ENCODE data around the gene MME. TPM values are rescaled to one million over a fixed set of nuclear protein-coding genes. Genes with fewer than 3 reads are reported as not detected.

Gene MME
- polyA plus RNA-seq, 3 donors = 0.27 to 1.0 (median 0.73) TPM

DNA sequence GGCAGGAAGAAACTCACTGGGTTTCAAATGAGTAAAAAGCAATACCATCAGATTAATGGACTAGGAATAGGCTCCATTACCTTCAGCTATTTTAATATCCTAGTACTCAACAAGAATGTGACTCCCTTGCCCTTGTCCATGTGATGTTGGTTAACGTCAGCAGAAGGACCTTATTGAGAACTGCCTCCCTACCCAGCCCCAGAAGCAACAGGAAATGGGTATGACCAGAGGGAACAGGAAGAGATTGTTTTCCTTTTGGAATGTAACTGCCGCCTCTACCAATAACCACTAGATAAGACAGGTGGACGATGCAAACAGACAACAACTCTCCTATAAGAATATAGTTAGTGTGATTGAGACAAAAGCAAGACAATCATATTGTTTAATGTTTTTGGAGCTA is 10.4 kb upstream of the MME start:
- Histone ChIP-seq H3K27ac (ENCODE audit: low read depth in 1 of 2, low read length in 2 of 2) (no peak overlapping the region), H3K4me1 (ENCODE audit: control insufficient read depth in 1 of 2, insufficient read depth in 2 of 2, low read length in 2 of 2) (no peaks in the 10 kb centered on the region), H3K36me3 (replicated peaks in 1 of 2; ENCODE audit: control insufficient read depth in 1 of 2, insufficient read depth in 2 of 2, low read length in 2 of 2) (no peaks in the 10 kb centered on the region), H3K4me2 (replicated peaks; ENCODE audit: extremely low read depth, low read length, poor library complexity, severe bottlenecking) (no peak overlapping the region), H3K79me2 (ENCODE audit: insufficient read depth, low read length) (no peaks in the 10 kb centered on the region), H3K9me3 (replicated peaks in 1 of 2; ENCODE audit: control insufficient read depth in 1 of 2, insufficient read depth in 1 of 2, low read length in 2 of 2) (peaks cover 0 to 5% of the 10 kb centered on the region in 2 donors), H3K27me3 (ENCODE audit: control insufficient read depth in 2 of 2, insufficient read depth in 2 of 2, low read length in 2 of 2) (no peaks in the 10 kb centered on the region), H3K4me3 (replicated peaks in 1 of 3; ENCODE audit: low read depth in 2 of 3, low read length in 3 of 3) (no peak overlapping the region), H3K9ac (ENCODE audit: insufficient read depth, low read length, poor library complexity, severe bottlenecking) (no peak overlapping the region), H2AFZ (ENCODE audit: insufficient read depth, low read depth, low read length, poor library complexity, severe bottlenecking) (no peak overlapping the region), H4K20me1 (ENCODE audit: insufficient read depth, low read length) (no peaks in the 10 kb centered on the region)
- no peak overlapping the region for H3K4me3 Mint-ChIP-seq
- DNase-seq = no peak
- H3K27ac Mint-ChIP-seq = no peak overlapping the region
- intact Hi-C loops (cut with micrococcal nuclease) = no loop called here
- TF ChIP-seq, protein P1, sequence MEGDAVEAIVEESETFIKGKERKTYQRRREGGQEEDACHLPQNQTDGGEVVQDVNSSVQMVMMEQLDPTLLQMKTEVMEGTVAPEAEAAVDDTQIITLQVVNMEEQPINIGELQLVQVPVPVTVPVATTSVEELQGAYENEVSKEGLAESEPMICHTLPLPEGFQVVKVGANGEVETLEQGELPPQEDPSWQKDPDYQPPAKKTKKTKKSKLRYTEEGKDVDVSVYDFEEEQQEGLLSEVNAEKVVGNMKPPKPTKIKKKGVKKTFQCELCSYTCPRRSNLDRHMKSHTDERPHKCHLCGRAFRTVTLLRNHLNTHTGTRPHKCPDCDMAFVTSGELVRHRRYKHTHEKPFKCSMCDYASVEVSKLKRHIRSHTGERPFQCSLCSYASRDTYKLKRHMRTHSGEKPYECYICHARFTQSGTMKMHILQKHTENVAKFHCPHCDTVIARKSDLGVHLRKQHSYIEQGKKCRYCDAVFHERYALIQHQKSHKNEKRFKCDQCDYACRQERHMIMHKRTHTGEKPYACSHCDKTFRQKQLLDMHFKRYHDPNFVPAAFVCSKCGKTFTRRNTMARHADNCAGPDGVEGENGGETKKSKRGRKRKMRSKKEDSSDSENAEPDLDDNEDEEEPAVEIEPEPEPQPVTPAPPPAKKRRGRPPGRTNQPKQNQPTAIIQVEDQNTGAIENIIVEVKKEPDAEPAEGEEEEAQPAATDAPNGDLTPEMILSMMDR (IDR thresholded peaks at IDR 0.05) = no peak
- no peaks in the 10 kb centered on the region for H3K36me3 Mint-ChIP-seq
- H3K9me3 Mint-ChIP-seq = peaks cover 0 to 5% (median 4%) of the 10 kb centered on the region in 7 donors
- H3K27me3 Mint-ChIP-seq (ENCODE audit: low read depth in 3 of 3) = no peaks in the 10 kb centered on the region
- WGBS (ENCODE audit: insufficient coverage) = no CpG with 5 or more reads among the region's 3 CpGs
- peaks cover 6% of the 10 kb centered on the region for H3K4me1 Mint-ChIP-seq

DNA sequence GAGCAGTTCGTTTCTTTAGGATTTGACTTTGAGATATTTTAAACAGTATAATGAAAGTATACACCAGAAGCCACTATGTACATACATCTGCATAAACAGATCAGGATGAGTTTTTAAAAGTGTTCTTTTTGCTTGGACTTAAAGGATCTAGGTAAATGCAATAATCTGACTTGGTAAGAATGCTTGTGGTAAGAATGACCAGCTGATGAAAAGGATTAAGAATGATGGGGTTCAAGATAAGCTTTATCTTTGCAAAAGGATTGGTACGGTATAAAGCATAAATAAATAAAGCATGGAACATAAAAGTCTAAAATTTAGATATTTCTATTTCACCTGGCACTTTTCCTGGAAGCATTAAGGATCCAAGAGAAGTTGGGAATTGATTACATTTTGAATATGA is 9.8 kb upstream of the MME start:
- H3K4me2 ChIP-seq (replicated peaks; ENCODE audit: extremely low read depth, low read length, poor library complexity, severe bottlenecking) = no peak overlapping the region

More for the DNA sequence above, 9.8 kb upstream of the MME start:
- intact Hi-C loops (cut with micrococcal nuclease) = no loop called here
- Histone ChIP-seq H3K36me3 (replicated peaks in 1 of 2; ENCODE audit: control insufficient read depth in 1 of 2, insufficient read depth in 2 of 2, low read length in 2 of 2) (no peaks in the 10 kb centered on the region), H3K9me3 (replicated peaks in 1 of 2; ENCODE audit: control insufficient read depth in 1 of 2, insufficient read depth in 1 of 2, low read length in 2 of 2) (peaks cover 0 to 5% of the 10 kb centered on the region in 2 donors), H3K4me3 (replicated peaks in 1 of 3; ENCODE audit: low read depth in 2 of 3, low read length in 3 of 3) (no peak overlapping the region), H3K4me1 (ENCODE audit: control insufficient read depth in 1 of 2, insufficient read depth in 2 of 2, low read length in 2 of 2) (no peaks in the 10 kb centered on the region), H2AFZ (ENCODE audit: insufficient read depth, low read depth, low read length, poor library complexity, severe bottlenecking) (no peak overlapping the region), H3K9ac (ENCODE audit: insufficient read depth, low read length, poor library complexity, severe bottlenecking) (no peak overlapping the region), H4K20me1 (ENCODE audit: insufficient read depth, low read length) (no peaks in the 10 kb centered on the region), H3K27ac (ENCODE audit: low read depth in 1 of 2, low read length in 2 of 2) (no peak overlapping the region), H3K79me2 (ENCODE audit: insufficient read depth, low read length) (no peaks in the 10 kb centered on the region), H3K27me3 (ENCODE audit: control insufficient read depth in 2 of 2, insufficient read depth in 2 of 2, low read length in 2 of 2) (no peaks in the 10 kb centered on the region)
- H3K27ac Mint-ChIP-seq = no peak overlapping the region
- no CpG with 5 or more reads among the region's 2 CpGs for WGBS (ENCODE audit: insufficient coverage)
- no peaks in the 10 kb centered on the region for H3K36me3 Mint-ChIP-seq
- H3K9me3 Mint-ChIP-seq = peaks cover under 1 to 8% (median 4%) of the 10 kb centered on the region in 7 donors
- H3K4me1 Mint-ChIP-seq = peaks cover 5% of the 10 kb centered on the region
- no peak overlapping the region for H3K4me3 Mint-ChIP-seq
- DNase-seq = no peak
- TF ChIP-seq, protein P1 (IDR thresholded peaks at IDR 0.05) = no peak
- H3K27me3 Mint-ChIP-seq (ENCODE audit: low read depth in 3 of 3) = no peaks in the 10 kb centered on the region

All from CD14-positive monocyte (primary cell).